Vagina (tissue), 2 donors: ENCODE measurements around the gene FAM107B.
"Not testable (repeated sequence)": the region's sequence is repeated elsewhere in the genome, so short reads cannot be mapped to it uniquely, and the experiment has no call there.

Experiments
- POLR2A ChIP-seq, 2 donors: fragments of 450-650 bp; IDR thresholded peaks; one replicate each; pipeline ENCODE4 v1.6.1; 2017; ENCODE audit warnings: antibody characterized with exemption in 2 of 2, mild to moderate bottlenecking in 2 of 2, moderate library complexity in 2 of 2
- TF ChIP-seq, protein P1 (sequence below), 3 experiments: fragments of 450-650 bp in 2 of 3; fragments of 200-600 bp in 1 of 3; sonication (generic) in 1 of 3; IDR thresholded peaks; one replicate each; pipeline ENCODE4 v1.5.1; 2017 to 2019; ENCODE audit warnings: antibody characterized with exemption in 3 of 3, mild to moderate bottlenecking in 2 of 3, moderate library complexity in 2 of 3

DNA sequence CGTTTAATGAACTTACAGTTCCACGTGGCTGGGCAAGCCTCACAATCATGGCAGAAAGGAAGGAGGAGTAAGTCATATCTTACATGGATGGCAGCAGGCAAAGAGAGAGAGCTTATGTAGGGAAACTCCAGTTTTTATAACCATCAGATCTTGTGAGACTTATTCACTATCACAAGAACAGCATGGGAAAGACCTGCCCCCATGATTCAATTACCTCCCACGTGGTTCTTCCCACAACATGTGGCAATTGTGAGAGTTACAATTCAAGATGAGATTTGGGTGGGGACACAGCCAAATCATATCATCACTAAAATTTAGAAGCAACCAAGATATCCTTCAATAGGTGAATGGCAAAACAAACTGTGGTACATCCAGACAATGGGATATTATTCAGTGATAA, 65.4 kb downstream of the FAM107B start:
- TF ChIP-seq, protein P1, sequence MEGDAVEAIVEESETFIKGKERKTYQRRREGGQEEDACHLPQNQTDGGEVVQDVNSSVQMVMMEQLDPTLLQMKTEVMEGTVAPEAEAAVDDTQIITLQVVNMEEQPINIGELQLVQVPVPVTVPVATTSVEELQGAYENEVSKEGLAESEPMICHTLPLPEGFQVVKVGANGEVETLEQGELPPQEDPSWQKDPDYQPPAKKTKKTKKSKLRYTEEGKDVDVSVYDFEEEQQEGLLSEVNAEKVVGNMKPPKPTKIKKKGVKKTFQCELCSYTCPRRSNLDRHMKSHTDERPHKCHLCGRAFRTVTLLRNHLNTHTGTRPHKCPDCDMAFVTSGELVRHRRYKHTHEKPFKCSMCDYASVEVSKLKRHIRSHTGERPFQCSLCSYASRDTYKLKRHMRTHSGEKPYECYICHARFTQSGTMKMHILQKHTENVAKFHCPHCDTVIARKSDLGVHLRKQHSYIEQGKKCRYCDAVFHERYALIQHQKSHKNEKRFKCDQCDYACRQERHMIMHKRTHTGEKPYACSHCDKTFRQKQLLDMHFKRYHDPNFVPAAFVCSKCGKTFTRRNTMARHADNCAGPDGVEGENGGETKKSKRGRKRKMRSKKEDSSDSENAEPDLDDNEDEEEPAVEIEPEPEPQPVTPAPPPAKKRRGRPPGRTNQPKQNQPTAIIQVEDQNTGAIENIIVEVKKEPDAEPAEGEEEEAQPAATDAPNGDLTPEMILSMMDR (IDR thresholded peaks at IDR 0.05): not testable (repeated sequence)
- not testable (repeated sequence) for TF ChIP-seq POLR2A (IDR thresholded peaks at IDR 0.05)
